Parathyroid adenoma (tissue), 2 donors: Measurements from ENCODE around the gene AVPI1.
A peak's percentile ranks its signal among the peaks of the same experiment; 100 is the strongest.

Source experiments
- H2AFZ ChIP-seq: fragments of 300-600 bp; sonication (generic); one replicate; pipeline ENCODE4 v1.7.0; 2017; ENCODE audit warnings: antibody characterized with exemption, mild to moderate bottlenecking
- H3K27ac ChIP-seq: fragments of 300-600 bp; sonication (generic); one replicate; pipeline ENCODE4 v1.7.0; 2017
- H3K27me3 ChIP-seq: fragments of 300-600 bp; sonication (generic); one replicate; pipeline ENCODE4 v1.7.0; 2017; ENCODE audit warnings: low read length; ENCODE audit not compliant: control insufficient read depth, insufficient read depth
- H3K36me3 ChIP-seq: fragments of 300-600 bp; sonication (generic); one replicate; pipeline ENCODE4 v1.7.0; 2017; ENCODE audit warnings: low read length; ENCODE audit not compliant: control insufficient read depth, insufficient read depth
- H3K4me1 ChIP-seq: fragments of 300-600 bp; sonication (generic); one replicate; pipeline ENCODE4 v1.7.0; 2017; ENCODE audit warnings: control low read depth
- H3K4me2 ChIP-seq: fragments of 300-600 bp; sonication (generic); one replicate; pipeline ENCODE4 v1.7.0; 2017; ENCODE audit warnings: low read length
- H3K4me3 ChIP-seq: fragments of 300-600 bp; sonication (generic); one replicate; pipeline ENCODE4 v1.7.0; 2017; ENCODE audit warnings: low read depth, low read length
- H3K79me2 ChIP-seq: fragments of 300-600 bp; sonication (generic); one replicate; pipeline ENCODE4 v1.7.0; 2017; ENCODE audit warnings: control low read depth
- H3K9ac ChIP-seq: fragments of 300-600 bp; sonication (generic); one replicate; pipeline ENCODE4 v1.7.0; 2017; ENCODE audit warnings: mild to moderate bottlenecking
- H3K9me3 ChIP-seq: fragments of 300-600 bp; sonication (generic); one replicate; pipeline ENCODE4 v1.7.0; 2017; ENCODE audit warnings: low read length; ENCODE audit not compliant: control insufficient read depth
- CTCF ChIP-seq: fragments of 300-600 bp; sonication (generic); IDR thresholded peaks from one replicate; pipeline ENCODE4 v1.7.0; 2017; ENCODE audit warnings: antibody characterized with exemption, mild to moderate bottlenecking
- donor health status: primary hyperparathyroidism.

Gene AVPI1, protein sequence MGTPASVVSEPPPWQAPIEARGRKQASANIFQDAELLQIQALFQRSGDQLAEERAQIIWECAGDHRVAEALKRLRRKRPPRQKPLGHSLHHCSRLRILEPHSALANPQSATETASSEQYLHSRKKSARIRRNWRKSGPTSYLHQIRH

GRCh38 chr10:97686962-97687784 is at the start of gene AVPI1:
Gene AVPI1 (minus strand): TSS chr10:97687241. CDS start chr10:97679905, 7,336 bp downstream.
- H2AFZ ChIP-seq: peak within 1 kb of the TSS; percentile 98
- peaks cover 21% of the 10 kb centered on the region for H3K4me1 ChIP-seq

GRCh38 chr10:97736403-97736901 is 49.4 kb upstream of the AVPI1 start:
- peak overlapping the region; percentile 95 for H2AFZ ChIP-seq
- H3K4me2 ChIP-seq: peak overlapping the region; percentile 63
- H3K4me3 ChIP-seq: peak overlapping the region; percentile 97
- H3K79me2 ChIP-seq: peaks cover 19% of the 10 kb centered on the region
- no peaks in the 10 kb centered on the region for H3K36me3 ChIP-seq
- H3K27me3 ChIP-seq: no peaks in the 10 kb centered on the region
- peak overlapping the region; percentile 79 for H3K27ac ChIP-seq
- TF ChIP-seq CTCF: no peak
- H3K9me3 ChIP-seq: no peaks in the 10 kb centered on the region
- no peak overlapping the region for H3K9ac ChIP-seq
- H3K4me1 ChIP-seq: no peaks in the 10 kb centered on the region

More at GRCh38 chr10:97686962-97687784, at the start of gene AVPI1:
- Histone ChIP-seq H3K79me2 (peaks cover 4% of the 10 kb centered on the region), H3K36me3 (no peaks in the 10 kb centered on the region), H3K9me3 (no peaks in the 10 kb centered on the region), H3K27ac (peak within 1 kb of the TSS; percentile 79), H3K4me3 (peak within 1 kb of the TSS; percentile 74), H3K9ac (peak within 1 kb of the TSS; percentile 58), H3K4me2 (peak within 1 kb of the TSS; percentile 88), H3K27me3 (no peaks in the 10 kb centered on the region)
- TF ChIP-seq CTCF: no peak

GRCh38 chr10:97734021-97734420 is 47.0 kb upstream of the AVPI1 start:
- TF ChIP-seq CTCF: no peak
- Histone ChIP-seq H3K36me3 (no peaks in the 10 kb centered on the region), H3K9me3 (no peaks in the 10 kb centered on the region), H3K79me2 (peaks cover 13% of the 10 kb centered on the region), H3K4me2 (no peak overlapping the region), H3K27me3 (no peaks in the 10 kb centered on the region), H3K9ac (no peak overlapping the region), H3K27ac (no peak overlapping the region), H3K4me1 (no peaks in the 10 kb centered on the region), H3K4me3 (no peak overlapping the region), H2AFZ (no peak overlapping the region)

DNA sequence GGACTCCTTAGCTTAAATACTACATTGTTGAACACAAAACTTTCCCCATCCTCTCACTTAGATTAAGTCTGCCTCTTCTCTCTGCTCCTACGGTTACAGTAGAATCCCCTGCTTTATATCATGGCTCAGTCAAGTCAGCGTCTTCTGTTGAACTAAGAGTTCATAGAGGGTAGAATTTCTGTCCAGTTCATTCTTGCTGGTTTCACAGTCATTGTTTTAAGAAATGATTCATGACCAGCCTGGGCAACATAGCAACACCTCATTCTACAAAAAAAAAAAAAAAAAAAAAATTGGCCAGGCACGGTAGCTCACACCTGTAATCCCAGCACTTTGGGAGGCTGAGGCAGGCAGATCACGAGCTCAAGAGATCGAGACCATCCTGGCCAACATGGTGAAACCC is 46.2 kb upstream of the AVPI1 start:
- H2AFZ ChIP-seq: no peak overlapping the region
- H3K4me3 ChIP-seq: no peak overlapping the region
- no peak for TF ChIP-seq CTCF
- no peak overlapping the region for H3K4me2 ChIP-seq
- no peaks in the 10 kb centered on the region for H3K36me3 ChIP-seq
- no peak overlapping the region for H3K9ac ChIP-seq
- H3K9me3 ChIP-seq: no peaks in the 10 kb centered on the region
- no peaks in the 10 kb centered on the region for H3K4me1 ChIP-seq
- peaks cover 10% of the 10 kb centered on the region for H3K79me2 ChIP-seq
- H3K27me3 ChIP-seq: no peaks in the 10 kb centered on the region
- H3K27ac ChIP-seq: no peak overlapping the region
